Spleen (tissue), 7 donors: ENCODE measurements around the gene PMPCB.
"Not testable (repeated sequence)": the region's sequence is repeated elsewhere in the genome, so short reads cannot be mapped to it uniquely, and the experiment has no call there.

Experiments used
- POLR2A ChIP-seq, 3 donors: fragments of 450-650 bp; IDR thresholded peaks; one replicate each; pipeline ENCODE4 v1.5.1; 2017; ENCODE audit warnings: antibody characterized with exemption in 3 of 3, mild to moderate bottlenecking in 1 of 3
- POLR2AphosphoS5 ChIP-seq, 3 donors: sonication (generic); formaldehyde crosslinking; IDR thresholded peaks; one replicate each; pipeline ENCODE4 v1.5.1; 2017; ENCODE audit warnings: antibody characterized with exemption in 3 of 3
- TF ChIP-seq, protein P1 (sequence below), 11 experiments: fragments of 200-600 bp in 7 of 11; fragments of 450-650 bp in 4 of 11; sonication (generic) in 4 of 11; IDR thresholded peaks in 8 of 11; conservative IDR thresholded peaks in 3 of 11; 1 replicate in 7 of 11; 2 replicates in 4 of 11; pipeline versions ENCODE4 v1.4.0 to v1.8.0; 2016 to 2021; ENCODE audit warnings: antibody characterized with exemption in 11 of 11, inconsistent platforms in 4 of 11, mild to moderate bottlenecking in 1 of 11
- donor health status: DM: no; HTN: no; CAD: no; lungs with moderate emphysema.
- donor health status: DM: no; HTN: no; CAD: no.
- donor health status: DM: no; HTN: no; CAD: no.

- TF ChIP-seq, protein P1, sequence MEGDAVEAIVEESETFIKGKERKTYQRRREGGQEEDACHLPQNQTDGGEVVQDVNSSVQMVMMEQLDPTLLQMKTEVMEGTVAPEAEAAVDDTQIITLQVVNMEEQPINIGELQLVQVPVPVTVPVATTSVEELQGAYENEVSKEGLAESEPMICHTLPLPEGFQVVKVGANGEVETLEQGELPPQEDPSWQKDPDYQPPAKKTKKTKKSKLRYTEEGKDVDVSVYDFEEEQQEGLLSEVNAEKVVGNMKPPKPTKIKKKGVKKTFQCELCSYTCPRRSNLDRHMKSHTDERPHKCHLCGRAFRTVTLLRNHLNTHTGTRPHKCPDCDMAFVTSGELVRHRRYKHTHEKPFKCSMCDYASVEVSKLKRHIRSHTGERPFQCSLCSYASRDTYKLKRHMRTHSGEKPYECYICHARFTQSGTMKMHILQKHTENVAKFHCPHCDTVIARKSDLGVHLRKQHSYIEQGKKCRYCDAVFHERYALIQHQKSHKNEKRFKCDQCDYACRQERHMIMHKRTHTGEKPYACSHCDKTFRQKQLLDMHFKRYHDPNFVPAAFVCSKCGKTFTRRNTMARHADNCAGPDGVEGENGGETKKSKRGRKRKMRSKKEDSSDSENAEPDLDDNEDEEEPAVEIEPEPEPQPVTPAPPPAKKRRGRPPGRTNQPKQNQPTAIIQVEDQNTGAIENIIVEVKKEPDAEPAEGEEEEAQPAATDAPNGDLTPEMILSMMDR (IDR thresholded peaks at IDR 0.05 in 8 of 11, conservative IDR thresholded peaks at IDR 0.05 in 3 of 11), result not testable (repeated sequence)
- TF ChIP-seq POLR2AphosphoS5, POLR2A (IDR thresholded peaks at IDR 0.05): not testable (repeated sequence)
These were observed 19.0 kb upstream of the PMPCB start for GRCh38 chr7:103278195-103278594.
